HepG2 (cell line): ENCODE data around the gene ABI3BP. TPM values are rescaled to one million over a fixed set of nuclear protein-coding genes. Genes with fewer than 3 reads are reported as not detected.

Experiments
- ARNT2 ChIP-seq: sonication (generic); formaldehyde crosslinking; IDR thresholded peaks from 2 replicates; pipeline ENCODE4 v1.8.0; 2022; ENCODE audit warnings: mild to moderate bottlenecking, low read depth, missing genetic modification reagents, moderate library complexity
- EED ChIP-seq: sonication (generic); formaldehyde crosslinking; IDR thresholded peaks from 2 replicates; pipeline ENCODE4 v1.5.0; 2020; ENCODE audit warnings: mild to moderate bottlenecking, missing genetic modification reagents
- ELF4 ChIP-seq: sonication (generic); formaldehyde crosslinking; IDR thresholded peaks from 2 replicates; pipeline ENCODE4 v1.5.0; 2020; ENCODE audit warnings: missing genetic modification reagents, mild to moderate bottlenecking, moderate library complexity, borderline replicate concordance
- MTA3 ChIP-seq: sonication (generic); formaldehyde crosslinking; IDR thresholded peaks from 2 replicates; pipeline ENCODE4 v1.4.0; 2020; ENCODE audit warnings: missing genetic modification reagents
- PHF8 ChIP-seq: sonication (generic); formaldehyde crosslinking; IDR thresholded peaks from 2 replicates; pipeline ENCODE4 v1.5.0; 2020; ENCODE audit warnings: missing genetic modification reagents
- PRMT3 ChIP-seq: sonication (generic); formaldehyde crosslinking; IDR thresholded peaks from 2 replicates; pipeline ENCODE4 v1.8.1; 2022; ENCODE audit warnings: low read depth, mild to moderate bottlenecking, moderate library complexity, missing genetic modification reagents, borderline replicate concordance
- RFXAP ChIP-seq: sonication (generic); formaldehyde crosslinking; IDR thresholded peaks from 2 replicates; pipeline ENCODE4 v1.4.0; 2020; ENCODE audit warnings: missing genetic modification reagents, borderline replicate concordance
- ZNF12 ChIP-seq: sonication (generic); formaldehyde crosslinking; IDR thresholded peaks from 2 replicates; pipeline ENCODE4 v1.5.0; 2020; ENCODE audit warnings: missing genetic modification reagents
- ZNF335 ChIP-seq: sonication (generic); formaldehyde crosslinking; IDR thresholded peaks from 2 replicates; pipeline ENCODE4 v1.4.0; 2020; ENCODE audit warnings: missing genetic modification reagents
- ZNF7 ChIP-seq: IDR thresholded peaks from 2 replicates; pipeline ENCODE4 v1.6.1; 2016; ENCODE audit warnings: missing biosample characterization, missing genetic modification reagents
- polyA plus RNA-seq, 8 experiments: library from polyadenylated mRNA; depleted of rRNA in 3 of 8; stranded (reverse) in 7 of 8; unstranded in 1 of 8; fragments of >200 nt; fragmentation: Illumina TruSeq in 4 of 8; extraction: Trizol in 4 of 8; gene quantifications; 2 replicates each; pipeline versions ENCODE4 v1.2.1 to v1.2.3, GENCODE V29; 2011 to 2016; ENCODE audit warnings: low read depth in 4 of 8, missing spikeins in 1 of 8, mixed read lengths in 1 of 8; ENCODE audit not compliant: insufficient read depth in 1 of 8
- total RNA-seq, 5 experiments: library from RNA; depleted of rRNA; stranded (reverse); fragments of >200 nt; fragmentation: Illumina TruSeq; extraction: Trizol; gene quantifications; 2 replicates each; pipeline ENCODE4 v1.2.3, GENCODE V29; 2016; ENCODE audit warnings: low read depth in 1 of 5
- TF ChIP-seq, protein P1 (sequence below): sonication (generic); formaldehyde crosslinking; IDR thresholded peaks from 2 replicates; pipeline ENCODE4 v1.4.0; 2020; ENCODE audit warnings: missing genetic modification reagents, mild to moderate bottlenecking, borderline replicate concordance
- TF ChIP-seq, protein P2 (sequence below), 2 experiments: sonication (generic) in 1 of 2; formaldehyde crosslinking in 1 of 2; IDR thresholded peaks; 2 replicates each; pipeline versions ENCODE4 v1.6.1 to v1.9.0; 2014 to 2022; ENCODE audit warnings: antibody characterized with exemption in 1 of 2, borderline replicate concordance in 1 of 2, inconsistent platforms in 1 of 2, low read depth in 1 of 2, missing genetic modification reagents in 1 of 2
- TF ChIP-seq, protein P3 (sequence below): IDR thresholded peaks from 2 replicates; pipeline ENCODE4 v1.6.1; 2012; ENCODE audit warnings: inconsistent platforms
- TF ChIP-seq, protein P4 (sequence below): IDR thresholded peaks from 2 replicates; pipeline ENCODE4 v1.6.1; 2016

ABI3BP gene
- total and polyA plus RNA-seq, 2 of the 13 experiments (the other 11 are each of a cell fraction or from before 2014, with no cell fraction given), result not detected

DNA sequence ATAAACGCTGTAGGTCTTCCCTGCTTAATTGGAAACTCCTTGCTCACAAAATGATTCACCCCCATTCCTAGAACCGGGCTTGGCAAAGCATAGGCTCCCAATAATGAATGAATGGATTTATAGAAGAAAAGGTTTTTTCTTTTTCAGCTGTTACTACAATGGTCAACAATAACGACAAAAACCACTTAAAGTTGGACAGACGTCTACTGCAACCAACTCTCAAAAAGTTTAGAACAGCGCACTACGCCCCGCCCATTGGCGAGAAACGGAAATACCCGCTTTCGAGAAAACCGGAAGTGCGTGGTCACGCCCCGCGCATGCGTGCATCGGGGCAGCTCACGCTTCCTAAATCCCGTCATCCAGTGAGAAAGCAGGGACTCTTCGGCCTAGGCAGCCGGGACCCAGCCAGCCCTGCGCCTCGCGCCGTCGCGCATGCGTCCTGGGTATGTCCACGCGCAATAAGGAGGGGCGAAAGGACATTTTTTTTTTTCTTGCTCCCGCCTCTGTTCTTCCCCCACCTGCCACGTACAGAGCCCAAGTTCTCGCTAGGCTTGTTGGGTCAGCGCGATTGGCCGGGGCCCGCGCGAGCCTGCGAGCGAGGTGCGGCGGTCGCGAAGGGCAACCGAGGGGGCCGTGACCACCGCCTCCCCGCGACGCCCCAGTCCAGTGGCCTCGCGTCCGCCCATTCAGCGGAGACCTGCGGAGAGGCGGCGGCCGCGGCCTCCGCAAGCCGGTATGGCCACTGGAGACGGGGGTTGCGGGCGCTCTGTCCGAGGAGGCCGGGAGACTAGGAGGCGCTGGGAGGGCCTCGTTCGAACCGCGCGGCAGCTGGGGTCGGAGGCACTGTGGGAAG is 284.0 kb downstream of the ABI3BP start, which contains the start of gene TFG (continued):
- TF ChIP-seq PHF8, result peak; percentile 82; the same call in 1 of the 2 replicates
- TF ChIP-seq, protein P1, sequence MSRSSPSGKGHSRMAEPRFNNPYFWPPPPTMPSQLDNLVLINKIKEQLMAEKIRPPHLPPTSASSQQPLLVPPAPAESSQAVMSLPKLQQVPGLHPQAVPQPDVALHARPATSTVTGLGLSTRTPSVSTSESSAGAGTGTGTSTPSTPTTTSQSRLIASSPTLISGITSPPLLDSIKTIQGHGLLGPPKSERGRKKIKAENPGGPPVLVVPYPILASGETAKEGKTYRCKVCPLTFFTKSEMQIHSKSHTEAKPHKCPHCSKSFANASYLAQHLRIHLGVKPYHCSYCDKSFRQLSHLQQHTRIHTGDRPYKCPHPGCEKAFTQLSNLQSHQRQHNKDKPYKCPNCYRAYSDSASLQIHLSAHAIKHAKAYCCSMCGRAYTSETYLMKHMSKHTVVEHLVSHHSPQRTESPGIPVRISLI (CRISPR knock-in tag), result peak; percentile 100
- peak; percentile 93 for TF ChIP-seq ARNT2 (CRISPR knock-in tag)
- TF ChIP-seq ZNF12, result no peak
- peak; percentile 26; the same call in 1 of the 2 replicates for TF ChIP-seq ZNF335 (CRISPR knock-in tag)
- TF ChIP-seq, protein P2, sequence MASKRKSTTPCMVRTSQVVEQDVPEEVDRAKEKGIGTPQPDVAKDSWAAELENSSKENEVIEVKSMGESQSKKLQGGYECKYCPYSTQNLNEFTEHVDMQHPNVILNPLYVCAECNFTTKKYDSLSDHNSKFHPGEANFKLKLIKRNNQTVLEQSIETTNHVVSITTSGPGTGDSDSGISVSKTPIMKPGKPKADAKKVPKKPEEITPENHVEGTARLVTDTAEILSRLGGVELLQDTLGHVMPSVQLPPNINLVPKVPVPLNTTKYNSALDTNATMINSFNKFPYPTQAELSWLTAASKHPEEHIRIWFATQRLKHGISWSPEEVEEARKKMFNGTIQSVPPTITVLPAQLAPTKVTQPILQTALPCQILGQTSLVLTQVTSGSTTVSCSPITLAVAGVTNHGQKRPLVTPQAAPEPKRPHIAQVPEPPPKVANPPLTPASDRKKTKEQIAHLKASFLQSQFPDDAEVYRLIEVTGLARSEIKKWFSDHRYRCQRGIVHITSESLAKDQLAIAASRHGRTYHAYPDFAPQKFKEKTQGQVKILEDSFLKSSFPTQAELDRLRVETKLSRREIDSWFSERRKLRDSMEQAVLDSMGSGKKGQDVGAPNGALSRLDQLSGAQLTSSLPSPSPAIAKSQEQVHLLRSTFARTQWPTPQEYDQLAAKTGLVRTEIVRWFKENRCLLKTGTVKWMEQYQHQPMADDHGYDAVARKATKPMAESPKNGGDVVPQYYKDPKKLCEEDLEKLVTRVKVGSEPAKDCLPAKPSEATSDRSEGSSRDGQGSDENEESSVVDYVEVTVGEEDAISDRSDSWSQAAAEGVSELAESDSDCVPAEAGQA (IDR thresholded peaks at IDR 0.05; ENCODE audit: low read depth), result peak; percentile 22; the same call in 1 of the 2 replicates
- TF ChIP-seq, protein P2 (CRISPR knock-in tag; IDR thresholded peaks at IDR 0.05; ENCODE audit: borderline replicate concordance), result no peak
- TF ChIP-seq PRMT3 (CRISPR knock-in tag), result peak; percentile 56; the same call in 1 of the 2 replicates
- TF ChIP-seq, protein P3, sequence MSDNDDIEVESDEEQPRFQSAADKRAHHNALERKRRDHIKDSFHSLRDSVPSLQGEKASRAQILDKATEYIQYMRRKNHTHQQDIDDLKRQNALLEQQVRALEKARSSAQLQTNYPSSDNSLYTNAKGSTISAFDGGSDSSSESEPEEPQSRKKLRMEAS, result peak; percentile 83
- TF ChIP-seq, protein P4, sequence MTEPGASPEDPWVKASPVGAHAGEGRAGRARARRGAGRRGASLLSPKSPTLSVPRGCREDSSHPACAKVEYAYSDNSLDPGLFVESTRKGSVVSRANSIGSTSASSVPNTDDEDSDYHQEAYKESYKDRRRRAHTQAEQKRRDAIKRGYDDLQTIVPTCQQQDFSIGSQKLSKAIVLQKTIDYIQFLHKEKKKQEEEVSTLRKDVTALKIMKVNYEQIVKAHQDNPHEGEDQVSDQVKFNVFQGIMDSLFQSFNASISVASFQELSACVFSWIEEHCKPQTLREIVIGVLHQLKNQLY (CRISPR knock-in tag), result no peak
- TF ChIP-seq EED (CRISPR knock-in tag), result no peak
- TF ChIP-seq RFXAP (CRISPR knock-in tag), result peak; percentile 22; the same call in 1 of the 2 replicates
- TF ChIP-seq MTA3, result no peak
- TF ChIP-seq ELF4, result no peak
- no peak for TF ChIP-seq ZNF7 (CRISPR knock-in tag)
